ENCODE data around the gene RAB1B. TPM values are rescaled to one million over a fixed set of nuclear protein-coding genes. Genes with fewer than 3 reads are reported as not detected.
"Not testable (repeated sequence)": the region's sequence is repeated elsewhere in the genome, so short reads cannot be mapped to it uniquely, and the experiment has no call there.

RAB1B gene
- total RNA-seq, 3 donors from 2014 or later: 87.2 to 99.4 (median 98.2) TPM

- intact Hi-C loops (cut with DNase I; ENCODE audit: low total_unique reads): no loop called here
- Histone ChIP-seq H3K4me1 (no peaks in the 10 kb centered on the region), H3K36me3 (no peaks in the 10 kb centered on the region), H3K27me3 (peaks cover 0 to 30% of the 10 kb centered on the region in 2 donors), H3K9me3 (no peaks in the 10 kb centered on the region), H3K4me3 (no peak overlapping the region), H3K27ac (no peak overlapping the region)
- no peak for DNase-seq (ENCODE audit: low spot score in 2 of 2)
- no peak for TF ChIP-seq CTCF (IDR thresholded peaks at IDR 0.05)
- no peak for TF ChIP-seq POLR2AphosphoS5 (IDR thresholded peaks at IDR 0.05)
These were observed 29.2 kb downstream of the RAB1B start for GRCh38 chr11:66297610-66298009.

- no peaks in the 10 kb centered on the region for H3K36me3 ChIP-seq
- H3K4me3 ChIP-seq: no peak overlapping the region
- TF ChIP-seq POLR2AphosphoS5 (IDR thresholded peaks at IDR 0.05) (no peak), POLR2A (IDR thresholded peaks at IDR 0.05) (no peak), CTCF (IDR thresholded peaks at IDR 0.05) (no peak)
- peaks cover 0 to 14% of the 10 kb centered on the region in 2 donors for H3K27me3 ChIP-seq
- H3K9me3 ChIP-seq: no peaks in the 10 kb centered on the region
- no peaks in the 10 kb centered on the region for H3K4me1 ChIP-seq
- no peak overlapping the region for H3K27ac ChIP-seq
- intact Hi-C loops (cut with DNase I; ENCODE audit: low total_unique reads): no loop called here
- DNase-seq (ENCODE audit: low spot score in 2 of 2): no peak
These were observed 30.7 kb downstream of the RAB1B start for GRCh38 chr11:66299186-66299585.

- no peaks in the 10 kb centered on the region for H3K36me3 ChIP-seq
- TF ChIP-seq CTCF (IDR thresholded peaks at IDR 0.05) (no peak), POLR2AphosphoS5 (IDR thresholded peaks at IDR 0.05) (no peak), POLR2A (IDR thresholded peaks at IDR 0.05) (no peak)
- no peaks in the 10 kb centered on the region for H3K4me1 ChIP-seq
- H3K27ac ChIP-seq: no peak overlapping the region
- intact Hi-C loops (cut with DNase I; ENCODE audit: low total_unique reads): no loop called here
- H3K27me3 ChIP-seq: no peaks in the 10 kb centered on the region
- no peak for DNase-seq (ENCODE audit: low spot score in 2 of 2)
- no peaks in the 10 kb centered on the region for H3K9me3 ChIP-seq
- H3K4me3 ChIP-seq: no peak overlapping the region
These were observed 34.2 kb downstream of the RAB1B start for GRCh38 chr11:66302656-66303055.

- TF ChIP-seq CTCF (IDR thresholded peaks at IDR 0.05) (no peak), POLR2AphosphoS5 (IDR thresholded peaks at IDR 0.05) (no peak), POLR2A (IDR thresholded peaks at IDR 0.05) (no peak)
- DNase-seq (ENCODE audit: low spot score in 2 of 2): no peak
- Histone ChIP-seq H3K9me3 (no peaks in the 10 kb centered on the region), H3K4me1 (peaks cover 0 to 6% of the 10 kb centered on the region in 2 donors), H3K27ac (no peak overlapping the region), H3K4me3 (no peak overlapping the region), H3K36me3 (no peaks in the 10 kb centered on the region), H3K27me3 (no peaks in the 10 kb centered on the region)
- intact Hi-C loops (cut with DNase I; ENCODE audit: low total_unique reads): no loop called here
These were observed 41.0 kb downstream of the RAB1B start for GRCh38 chr11:66309475-66309874.

GRCh38 chr11:66310324-66310723 is 41.9 kb downstream of the RAB1B start:
- no peak for DNase-seq (ENCODE audit: low spot score in 2 of 2)
- Histone ChIP-seq H3K4me3 (no peak overlapping the region), H3K27ac (no peak overlapping the region), H3K27me3 (peaks cover 0 to 3% of the 10 kb centered on the region in 2 donors), H3K36me3 (no peaks in the 10 kb centered on the region), H3K9me3 (no peaks in the 10 kb centered on the region), H3K4me1 (peaks cover 0 to 6% of the 10 kb centered on the region in 2 donors)
- TF ChIP-seq CTCF (IDR thresholded peaks at IDR 0.05) (no peak), POLR2AphosphoS5 (IDR thresholded peaks at IDR 0.05) (no peak), POLR2A (IDR thresholded peaks at IDR 0.05) (no peak)
- intact Hi-C loops (cut with DNase I; ENCODE audit: low total_unique reads): no loop called here

- H3K9me3 ChIP-seq; DNase-seq (ENCODE audit: low spot score in 2 of 2); H3K4me1 ChIP-seq; H3K27ac ChIP-seq; intact Hi-C loops (cut with DNase I; ENCODE audit: low total_unique reads); H3K27me3 ChIP-seq; H3K36me3 ChIP-seq; H3K4me3 ChIP-seq: not testable (repeated sequence)
These were observed 42.5 kb downstream of the RAB1B start for GRCh38 chr11:66310803-66311440.

All from breast epithelium (tissue), 4 donors.